ENCODE measurements around the gene PAGE2. TPM values are rescaled to one million over a fixed set of nuclear protein-coding genes. Genes with fewer than 3 reads are reported as not detected.
"Not testable (repeated sequence)": the region's sequence is repeated elsewhere in the genome, so short reads cannot be mapped to it uniquely, and the experiment has no call there.

The PAGE2 gene
- total RNA-seq, 3 donors from 2014 or later = not detected

DNA sequence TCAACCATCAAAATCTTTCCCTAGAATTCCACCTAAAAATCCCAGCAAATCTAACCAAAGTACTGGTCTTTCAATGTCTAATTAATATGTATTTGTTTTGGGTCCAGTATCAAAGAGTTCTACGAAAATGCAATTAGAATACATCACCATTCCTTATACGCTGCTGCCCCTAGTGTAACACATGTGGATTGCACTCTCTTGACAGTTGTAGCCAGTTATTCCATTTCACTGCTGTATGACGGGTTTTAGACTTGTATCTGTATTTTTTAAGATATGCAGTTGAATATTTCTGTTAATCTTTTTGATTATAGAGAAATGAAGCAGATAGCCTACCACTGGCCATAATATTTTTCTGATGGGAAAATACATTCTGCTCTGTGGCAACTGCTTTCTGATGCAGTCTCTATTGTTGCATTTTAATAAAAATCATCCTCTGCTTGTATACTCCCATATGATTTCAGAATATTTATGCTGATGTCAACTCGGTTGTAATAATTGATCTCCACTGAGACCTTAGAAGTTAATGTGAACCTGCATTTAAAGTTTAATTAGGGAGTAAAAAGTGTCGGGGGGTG, 31.1 kb upstream of the PAGE2 start:
- Histone ChIP-seq H3K36me3 (no peaks in the 10 kb centered on the region), H3K27ac (no peak overlapping the region), H3K4me1 (no peaks in the 10 kb centered on the region), H3K27me3 (peaks cover 0 to 33% of the 10 kb centered on the region in 2 donors), H3K4me3 (peak overlapping the region in 1 of 3 donors; percentile 4), H3K9me3 (no peaks in the 10 kb centered on the region)
- no peak for TF ChIP-seq POLR2A (IDR thresholded peaks at IDR 0.05)
- no peak for TF ChIP-seq POLR2AphosphoS5 (IDR thresholded peaks at IDR 0.05)
- TF ChIP-seq, protein P1, sequence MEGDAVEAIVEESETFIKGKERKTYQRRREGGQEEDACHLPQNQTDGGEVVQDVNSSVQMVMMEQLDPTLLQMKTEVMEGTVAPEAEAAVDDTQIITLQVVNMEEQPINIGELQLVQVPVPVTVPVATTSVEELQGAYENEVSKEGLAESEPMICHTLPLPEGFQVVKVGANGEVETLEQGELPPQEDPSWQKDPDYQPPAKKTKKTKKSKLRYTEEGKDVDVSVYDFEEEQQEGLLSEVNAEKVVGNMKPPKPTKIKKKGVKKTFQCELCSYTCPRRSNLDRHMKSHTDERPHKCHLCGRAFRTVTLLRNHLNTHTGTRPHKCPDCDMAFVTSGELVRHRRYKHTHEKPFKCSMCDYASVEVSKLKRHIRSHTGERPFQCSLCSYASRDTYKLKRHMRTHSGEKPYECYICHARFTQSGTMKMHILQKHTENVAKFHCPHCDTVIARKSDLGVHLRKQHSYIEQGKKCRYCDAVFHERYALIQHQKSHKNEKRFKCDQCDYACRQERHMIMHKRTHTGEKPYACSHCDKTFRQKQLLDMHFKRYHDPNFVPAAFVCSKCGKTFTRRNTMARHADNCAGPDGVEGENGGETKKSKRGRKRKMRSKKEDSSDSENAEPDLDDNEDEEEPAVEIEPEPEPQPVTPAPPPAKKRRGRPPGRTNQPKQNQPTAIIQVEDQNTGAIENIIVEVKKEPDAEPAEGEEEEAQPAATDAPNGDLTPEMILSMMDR (IDR thresholded peaks at IDR 0.05) = peak in 2 of 3 donors; percentile 61
- intact Hi-C loops (cut with DNase I; ENCODE audit: low total_unique reads) = no loop called here
- no peak for DNase-seq (ENCODE audit: low spot score in 2 of 2)

DNA sequence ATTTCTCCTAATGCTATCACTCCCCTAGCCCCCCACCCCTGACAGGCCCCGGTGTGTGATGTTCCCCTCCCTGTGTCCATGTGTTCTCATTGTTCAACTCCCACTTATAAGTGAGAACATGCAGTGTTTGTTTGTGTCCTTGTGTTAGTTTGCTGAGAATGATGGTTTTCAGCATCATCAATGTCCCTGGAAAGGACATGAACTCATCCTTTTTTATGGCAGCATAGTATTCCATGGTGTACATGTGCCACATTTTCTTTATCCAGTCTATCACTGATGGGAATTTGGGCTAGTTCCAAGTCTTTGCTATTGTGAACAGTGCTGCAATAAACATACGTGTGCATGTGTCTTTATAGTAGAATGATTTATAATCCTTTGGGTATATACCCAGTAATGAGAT, 21.6 kb upstream of the PAGE2 start:
- DNase-seq (ENCODE audit: low spot score in 2 of 2); intact Hi-C loops (cut with DNase I; ENCODE audit: low total_unique reads); H3K27ac ChIP-seq: not testable (repeated sequence)

GRCh38 chrX:55072286-55072685, 16.5 kb upstream of the PAGE2 start:
- Histone ChIP-seq H3K9me3 (no peaks in the 10 kb centered on the region), H3K27me3 (peaks cover 0 to 15% of the 10 kb centered on the region in 2 donors), H3K36me3 (no peaks in the 10 kb centered on the region), H3K4me3 (no peak overlapping the region), H3K4me1 (no peaks in the 10 kb centered on the region), H3K27ac (no peak overlapping the region)
- DNase-seq (ENCODE audit: low spot score in 2 of 2) = no peak
- intact Hi-C loops (cut with DNase I; ENCODE audit: low total_unique reads) = no loop called here
- TF ChIP-seq, protein P1 (IDR thresholded peaks at IDR 0.05) = no peak
- TF ChIP-seq POLR2AphosphoS5 (IDR thresholded peaks at IDR 0.05) (no peak), POLR2A (IDR thresholded peaks at IDR 0.05) (no peak)

More for the DNA sequence above, 21.6 kb upstream of the PAGE2 start:
- not testable (repeated sequence) for H3K4me1 ChIP-seq, H3K36me3 ChIP-seq, H3K4me3 ChIP-seq, H3K27me3 ChIP-seq
- peaks cover 0 to 12% of the 10 kb centered on the region in 2 donors for H3K9me3 ChIP-seq

DNA sequence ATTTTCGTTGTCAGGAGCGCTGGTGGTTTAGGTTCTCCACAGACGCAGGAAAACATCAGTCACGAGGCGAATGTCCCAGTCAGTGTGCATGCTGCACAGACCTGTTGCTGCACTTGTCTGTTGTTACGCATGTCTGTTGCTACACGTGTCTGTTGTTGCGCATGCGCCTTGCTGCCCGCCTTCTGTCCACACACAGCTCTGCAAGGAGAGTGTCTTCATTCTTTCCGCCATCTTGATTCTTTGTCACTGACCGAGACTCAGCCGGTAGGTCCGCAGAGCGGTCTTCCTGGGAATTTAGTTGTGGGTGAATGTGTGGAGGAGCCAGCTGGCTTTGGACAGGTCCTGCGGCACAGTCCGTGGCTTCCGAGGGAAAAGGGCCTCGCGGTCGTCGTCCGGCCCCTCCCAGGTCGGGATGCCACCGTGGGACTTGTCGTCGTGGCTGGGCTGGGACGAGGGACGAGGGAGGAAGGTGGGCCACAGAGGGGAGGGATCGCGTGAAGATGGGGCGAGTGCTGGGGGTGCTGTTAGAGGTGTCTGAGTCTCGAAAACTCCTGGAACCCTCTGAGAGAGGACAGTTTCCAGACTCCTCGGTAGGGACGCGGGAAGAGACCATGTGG, 13.9 kb upstream of the PAGE2 start, which contains the start of gene PAGE2B:
Gene PAGE2B (plus strand): TSS at position 180 of the 617 bp plus-strand sequence. CDS start 1,012 bp downstream, outside the sequence.
- DNase-seq (ENCODE audit: low spot score in 2 of 2) = no peak
- Histone ChIP-seq H3K36me3 (no peaks in the 10 kb centered on the region), H3K27ac (no peak within 1 kb of the TSS), H3K27me3 (peaks cover 0 to 15% of the 10 kb centered on the region in 2 donors), H3K9me3 (no peaks in the 10 kb centered on the region), H3K4me3 (no peak within 1 kb of the TSS), H3K4me1 (no peaks in the 10 kb centered on the region)
- no peak for TF ChIP-seq POLR2AphosphoS5 (IDR thresholded peaks at IDR 0.05)
- TF ChIP-seq, protein P1 (IDR thresholded peaks at IDR 0.05) = no peak
- TF ChIP-seq POLR2A (IDR thresholded peaks at IDR 0.05) = no peak
- intact Hi-C loops (cut with DNase I; ENCODE audit: low total_unique reads) = no loop called here

DNA sequence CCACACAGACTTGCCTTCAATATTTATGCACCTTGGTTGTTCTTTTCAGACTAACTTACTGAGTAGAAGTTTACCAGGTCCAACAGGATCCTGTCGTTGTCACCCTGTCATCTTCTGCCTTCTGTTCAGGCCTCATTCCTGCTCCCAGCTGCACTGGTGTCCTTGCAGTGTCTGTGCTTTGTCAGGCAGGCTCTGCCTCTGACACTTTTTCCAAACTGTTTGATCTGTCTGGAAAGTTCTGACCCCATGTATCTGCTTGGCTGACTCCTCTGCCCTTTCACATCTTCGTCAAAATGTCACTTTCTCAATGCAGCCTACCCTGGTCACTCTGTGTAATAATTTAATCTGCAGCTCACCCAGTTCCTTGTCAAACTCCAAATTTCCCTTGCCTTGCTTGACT, 9.9 kb downstream of the PAGE2 start:
- intact Hi-C loops (cut with DNase I; ENCODE audit: low total_unique reads) = no loop called here
- H3K27ac ChIP-seq = no peak overlapping the region
- H3K9me3 ChIP-seq = no peaks in the 10 kb centered on the region
- H3K36me3 ChIP-seq = no peaks in the 10 kb centered on the region
- no peak for DNase-seq (ENCODE audit: low spot score in 2 of 2)
- no peaks in the 10 kb centered on the region for H3K4me1 ChIP-seq
- no peak overlapping the region for H3K4me3 ChIP-seq
- no peak for TF ChIP-seq POLR2A (IDR thresholded peaks at IDR 0.05)
- TF ChIP-seq POLR2AphosphoS5 (IDR thresholded peaks at IDR 0.05) = no peak
- TF ChIP-seq, protein P1 (IDR thresholded peaks at IDR 0.05) = no peak
- H3K27me3 ChIP-seq = peaks cover 0 to 52% of the 10 kb centered on the region in 2 donors
